Loucy (cell line): ENCODE results near the gene HOXA13.
A peak's percentile ranks its signal among the peaks of the same experiment; 100 is the strongest.

Experiments used
- H2AFZ ChIP-seq: fragments of 200-600 bp; sonication (generic); 2 replicates; pipeline ENCODE4 v1.6.0; 2016; ENCODE audit warnings: antibody characterized with exemption, mild to moderate bottlenecking, low read length, moderate library complexity
- H3F3A ChIP-seq: fragments of 200-600 bp; 2 replicates; pipeline ENCODE4 v1.6.0; 2016; ENCODE audit warnings: antibody characterized with exemption, low read depth, mild to moderate bottlenecking
- H3K27me3 ChIP-seq: fragments of 200-600 bp; sonication (generic); 2 replicates; pipeline ENCODE4 v1.6.1; 2014; ENCODE audit warnings: low read length, mild to moderate bottlenecking; ENCODE audit not compliant: insufficient read depth, poor library complexity, severe bottlenecking
- H3K36me3 ChIP-seq: fragments of 200-600 bp; sonication (generic); 2 replicates; pipeline ENCODE4 v1.6.1; 2016; ENCODE audit warnings: low read length; ENCODE audit not compliant: insufficient read depth
- H3K4me1 ChIP-seq: fragments of 200-600 bp; sonication (generic); 2 replicates; pipeline ENCODE4 v1.5.1; 2014; ENCODE audit warnings: low read length, mild to moderate bottlenecking; ENCODE audit not compliant: insufficient read depth, poor library complexity, severe bottlenecking
- H3K4me2 ChIP-seq: fragments of 200-600 bp; sonication (generic); 2 replicates; pipeline ENCODE4 v1.6.0; 2014; ENCODE audit warnings: antibody characterized with exemption, low read length, low read depth, mild to moderate bottlenecking; ENCODE audit not compliant: poor library complexity, severe bottlenecking
- H3K4me3 ChIP-seq: fragments of 200-600 bp; sonication (generic); 2 replicates; pipeline ENCODE4 v1.5.1; 2014; ENCODE audit warnings: low read length, mild to moderate bottlenecking, mixed read lengths; ENCODE audit not compliant: poor library complexity, severe bottlenecking
- H3K79me2 ChIP-seq: fragments of 200-600 bp; sonication (generic); 2 replicates; pipeline ENCODE4 v1.6.1; 2014; ENCODE audit warnings: low read length; ENCODE audit not compliant: insufficient read depth
- H3K9ac ChIP-seq: fragments of 200-600 bp; sonication (generic); 2 replicates; pipeline ENCODE4 v1.6.0; 2014; ENCODE audit warnings: mild to moderate bottlenecking, low read depth, low read length, moderate library complexity; ENCODE audit not compliant: poor library complexity, severe bottlenecking
- H3K9me2 ChIP-seq: fragments of 200-600 bp; sonication (generic); replicated peaks from 2 replicates; pipeline ENCODE4 v1.6.1; 2016; ENCODE audit warnings: low read depth, low read length, mixed read lengths
- H3K9me3 ChIP-seq: fragments of 200-600 bp; sonication (generic); 2 replicates; pipeline ENCODE4 v1.6.1; 2014; ENCODE audit warnings: mild to moderate bottlenecking, antibody characterized with exemption, low read length, low read depth; ENCODE audit not compliant: insufficient read depth
- H4K20me1 ChIP-seq: fragments of 200-600 bp; sonication (generic); 2 replicates; pipeline ENCODE4 v1.6.0; 2014; ENCODE audit warnings: antibody characterized with exemption, low read length, mild to moderate bottlenecking; ENCODE audit not compliant: insufficient read depth, poor library complexity, severe bottlenecking
- EZH2phosphoT487 ChIP-seq: fragments of 200-600 bp; IDR thresholded peaks from 2 replicates; pipeline ENCODE4 v1.6.1; 2018; ENCODE audit warnings: antibody characterized with exemption, mild to moderate bottlenecking, moderate library complexity, borderline replicate concordance
- TF ChIP-seq, protein P1 (sequence below): fragments of 200-600 bp; sonication (generic); conservative IDR thresholded peaks from 2 replicates; pipeline ENCODE4 v1.5.1; 2014; ENCODE audit warnings: mild to moderate bottlenecking, antibody characterized with exemption, low read length

HOXA13 gene

DNA sequence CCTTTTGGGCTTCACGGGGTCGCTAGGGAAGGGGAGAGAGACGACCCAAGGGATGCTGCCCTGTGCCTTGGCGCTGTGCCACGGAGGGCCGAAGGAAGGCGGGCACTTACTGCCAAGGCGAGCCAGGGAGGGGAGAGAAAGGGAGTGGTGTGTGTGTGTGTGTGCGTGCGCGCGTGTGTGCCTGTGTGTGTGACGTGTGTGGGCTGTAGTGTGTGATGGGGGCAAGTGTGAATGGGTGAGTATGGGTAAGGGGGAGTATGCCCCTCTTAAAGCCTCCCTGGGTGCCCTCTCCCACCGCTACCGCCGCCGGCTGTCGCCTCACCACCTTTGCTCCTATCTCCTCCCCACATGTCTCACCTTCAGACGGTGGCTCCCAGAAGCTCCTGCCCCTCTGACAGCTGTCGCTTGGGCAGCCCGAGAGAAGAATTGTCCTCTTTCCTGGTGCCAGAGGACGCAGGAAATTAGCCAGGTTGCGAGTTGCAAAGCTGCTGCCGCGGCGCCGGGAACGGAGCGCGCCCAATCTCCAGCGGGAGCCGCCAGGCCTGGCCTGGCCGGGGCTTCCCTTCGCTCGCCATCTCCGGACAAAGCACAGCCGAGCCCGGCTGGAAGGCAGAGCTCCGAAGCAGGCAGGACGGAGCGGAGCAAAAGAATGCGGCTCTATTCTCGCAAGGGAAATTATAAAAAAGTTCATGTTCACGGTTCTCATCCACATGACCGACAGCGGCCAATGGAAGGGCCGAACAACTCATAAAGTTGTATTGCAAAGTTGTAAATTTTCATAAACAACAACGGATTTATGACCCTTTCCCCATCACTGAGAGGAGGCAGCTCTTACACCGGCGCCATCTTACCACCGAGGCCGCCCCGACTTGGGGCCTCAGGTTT lies 47.7 kb downstream of the HOXA13 start, which contains the start of gene HOXA3:
Gene HOXA3 (minus strand): TSS at position 653 of the 885 bp plus-strand sequence. CDS start 41,943 bp downstream, outside the sequence.
- Histone ChIP-seq H2AFZ (no peak within 1 kb of the TSS), H4K20me1 (peaks cover 49% of the 10 kb centered on the region), H3F3A (no peaks in the 10 kb centered on the region), H3K79me2 (peaks cover 100% of the 10 kb centered on the region), H3K4me3 (peak within 1 kb of the TSS; percentile 94), H3K9ac (peak within 1 kb of the TSS; percentile 99), H3K9me3 (no peaks in the 10 kb centered on the region), H3K4me1 (peaks cover 25% of the 10 kb centered on the region), H3K4me2 (peak within 1 kb of the TSS; percentile 91), H3K9me2 (no peaks in the 10 kb centered on the region), H3K36me3 (peaks cover 29% of the 10 kb centered on the region), H3K27me3 (peaks cover 35% of the 10 kb centered on the region)
- TF ChIP-seq, protein P1, sequence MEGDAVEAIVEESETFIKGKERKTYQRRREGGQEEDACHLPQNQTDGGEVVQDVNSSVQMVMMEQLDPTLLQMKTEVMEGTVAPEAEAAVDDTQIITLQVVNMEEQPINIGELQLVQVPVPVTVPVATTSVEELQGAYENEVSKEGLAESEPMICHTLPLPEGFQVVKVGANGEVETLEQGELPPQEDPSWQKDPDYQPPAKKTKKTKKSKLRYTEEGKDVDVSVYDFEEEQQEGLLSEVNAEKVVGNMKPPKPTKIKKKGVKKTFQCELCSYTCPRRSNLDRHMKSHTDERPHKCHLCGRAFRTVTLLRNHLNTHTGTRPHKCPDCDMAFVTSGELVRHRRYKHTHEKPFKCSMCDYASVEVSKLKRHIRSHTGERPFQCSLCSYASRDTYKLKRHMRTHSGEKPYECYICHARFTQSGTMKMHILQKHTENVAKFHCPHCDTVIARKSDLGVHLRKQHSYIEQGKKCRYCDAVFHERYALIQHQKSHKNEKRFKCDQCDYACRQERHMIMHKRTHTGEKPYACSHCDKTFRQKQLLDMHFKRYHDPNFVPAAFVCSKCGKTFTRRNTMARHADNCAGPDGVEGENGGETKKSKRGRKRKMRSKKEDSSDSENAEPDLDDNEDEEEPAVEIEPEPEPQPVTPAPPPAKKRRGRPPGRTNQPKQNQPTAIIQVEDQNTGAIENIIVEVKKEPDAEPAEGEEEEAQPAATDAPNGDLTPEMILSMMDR: no peak
- no peak for TF ChIP-seq EZH2phosphoT487

DNA sequence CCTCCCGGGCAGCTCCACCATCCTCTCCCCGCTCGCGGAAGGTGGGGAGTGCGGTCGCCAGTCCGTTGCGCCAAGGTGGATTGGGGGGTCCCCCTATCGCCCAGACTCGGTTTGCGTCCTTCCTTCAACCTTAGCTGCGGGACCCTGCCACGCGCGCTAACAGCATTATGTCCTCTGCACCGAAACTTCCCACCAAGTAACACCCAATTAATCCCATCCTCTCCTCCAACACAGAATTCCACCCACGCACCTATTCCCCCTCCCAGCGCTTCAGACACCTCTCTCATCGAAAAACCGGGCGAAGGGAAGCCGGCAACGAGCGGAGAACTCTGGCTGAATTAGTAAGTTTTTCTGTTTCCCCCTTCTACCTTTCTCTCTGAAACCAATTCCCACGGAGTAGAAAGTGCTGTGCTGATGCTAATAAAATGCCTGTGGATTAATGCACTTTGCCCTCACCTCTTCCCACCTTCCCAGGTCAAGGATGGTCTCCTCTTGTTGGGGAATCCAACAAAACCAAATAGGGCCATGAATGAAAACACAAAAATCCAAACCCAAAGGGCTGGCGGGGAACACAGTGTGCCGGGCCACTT lies 48.5 kb downstream of the HOXA13 start:
- Histone ChIP-seq H3K4me3 (peak overlapping the region; percentile 94), H3K36me3 (peaks cover 36% of the 10 kb centered on the region), H3K4me2 (peak overlapping the region; percentile 91), H3K9me2 (no peaks in the 10 kb centered on the region), H3K79me2 (peaks cover 100% of the 10 kb centered on the region), H3K9ac (peak overlapping the region; percentile 99), H3K27me3 (peaks cover 35% of the 10 kb centered on the region), H2AFZ (no peak overlapping the region), H3F3A (no peaks in the 10 kb centered on the region), H3K4me1 (peaks cover 32% of the 10 kb centered on the region), H4K20me1 (peaks cover 56% of the 10 kb centered on the region), H3K9me3 (no peaks in the 10 kb centered on the region)
- TF ChIP-seq EZH2phosphoT487: no peak
- TF ChIP-seq, protein P1: no peak

DNA sequence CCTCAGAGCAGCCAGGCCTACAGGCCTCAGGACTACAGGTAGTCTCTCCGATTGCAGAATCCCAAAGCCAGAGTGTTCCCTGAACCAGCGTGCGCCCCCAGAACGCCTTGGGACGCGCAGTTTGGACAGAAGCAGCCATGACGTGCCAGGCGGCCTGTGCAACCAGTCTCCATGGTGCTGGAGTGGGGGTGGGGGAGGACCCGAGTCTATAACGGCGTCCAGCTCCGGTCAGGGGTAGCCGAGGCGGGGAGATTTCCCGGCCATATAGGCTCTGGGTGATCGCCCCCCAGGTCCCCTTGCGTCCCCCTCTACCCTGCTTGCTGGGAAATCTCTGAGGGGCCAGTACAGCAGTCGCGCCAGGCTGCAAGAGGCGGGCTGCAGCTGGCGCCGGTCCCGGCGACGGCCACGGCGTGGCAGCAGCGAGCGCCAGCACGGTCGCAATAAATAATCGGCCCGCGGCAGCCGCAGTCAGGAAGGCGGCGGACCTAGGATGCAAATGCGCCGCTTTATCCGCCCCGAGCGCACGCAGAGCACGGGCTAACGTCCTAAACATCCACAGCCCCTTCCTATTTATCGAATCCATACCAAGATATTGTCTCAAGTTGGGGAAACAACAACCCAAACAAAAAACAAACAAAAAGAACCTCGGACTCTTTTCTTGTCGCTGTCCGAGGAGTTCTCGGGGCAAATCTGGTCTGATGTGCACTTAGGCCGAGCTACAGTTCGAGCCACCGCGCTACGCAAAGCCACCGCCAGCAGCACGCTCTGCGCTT lies 49.1 kb downstream of the HOXA13 start:
- Histone ChIP-seq H2AFZ (no peak overlapping the region), H3K27me3 (peaks cover 35% of the 10 kb centered on the region), H3K4me1 (peaks cover 37% of the 10 kb centered on the region)

More for the DNA sequence above, 49.1 kb downstream of the HOXA13 start:
- no peak for TF ChIP-seq EZH2phosphoT487
- TF ChIP-seq, protein P1: peak; percentile 70
- Histone ChIP-seq H3K9ac (peak overlapping the region; percentile 99), H3K4me3 (peak overlapping the region; percentile 94), H3K79me2 (peaks cover 100% of the 10 kb centered on the region), H3K4me2 (peak overlapping the region; percentile 91), H3K9me2 (no peaks in the 10 kb centered on the region), H4K20me1 (peaks cover 63% of the 10 kb centered on the region), H3K36me3 (peaks cover 43% of the 10 kb centered on the region), H3F3A (no peaks in the 10 kb centered on the region), H3K9me3 (no peaks in the 10 kb centered on the region)
